Activated effector memory CD4-positive, alpha-beta T cell treated with anti-CD3 and anti-CD28 coated beads, Interleukin-2, amount 50 U/mL, for 16 hours (primary cell): Measurements from ENCODE around the gene ARHGEF28.

Source experiments
- DNase-seq: peaks from one replicate; pipeline ENCODE4 v3.0.0-alpha.2; 2020

Gene ARHGEF28

DNA sequence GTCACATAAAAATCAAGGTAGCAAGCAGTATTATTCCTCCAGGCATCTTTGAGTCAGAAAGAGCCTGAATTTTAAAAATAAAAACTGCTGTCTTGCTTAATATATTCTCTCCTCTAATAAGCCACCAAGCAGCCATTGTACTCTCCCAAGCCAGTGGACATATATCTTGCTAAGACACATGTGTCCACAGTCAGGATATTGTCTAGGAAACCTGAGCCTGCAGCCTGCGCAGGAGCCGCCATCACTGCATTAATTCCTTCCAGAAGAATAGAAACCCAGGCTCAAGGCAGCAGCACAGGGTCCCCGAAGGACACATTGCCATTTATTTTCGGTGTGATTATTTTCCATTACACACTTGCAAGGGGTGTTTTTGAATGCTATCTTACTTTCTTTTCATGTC is 345.3 kb downstream of the ARHGEF28 start:
- no peak for DNase-seq

DNA sequence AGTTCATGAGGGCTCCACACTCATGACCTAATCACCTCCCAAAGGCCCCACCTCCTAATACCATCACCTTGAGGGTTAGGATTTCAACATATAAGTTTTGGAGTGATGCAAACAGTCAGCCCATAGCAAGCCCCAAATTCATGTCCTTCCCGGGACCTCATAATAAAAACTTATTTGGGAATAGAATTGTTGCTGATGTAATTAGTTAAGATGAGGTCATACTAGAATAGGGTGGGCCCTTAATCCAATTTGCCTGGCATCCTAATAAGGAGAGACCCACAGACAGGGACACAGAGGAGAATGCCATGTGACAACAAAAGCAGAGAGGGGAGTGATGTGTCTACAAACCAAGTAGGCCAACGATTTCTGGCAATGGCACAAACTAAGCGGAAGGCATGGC is 347.1 kb downstream of the ARHGEF28 start:
- DNase-seq = no peak

DNA sequence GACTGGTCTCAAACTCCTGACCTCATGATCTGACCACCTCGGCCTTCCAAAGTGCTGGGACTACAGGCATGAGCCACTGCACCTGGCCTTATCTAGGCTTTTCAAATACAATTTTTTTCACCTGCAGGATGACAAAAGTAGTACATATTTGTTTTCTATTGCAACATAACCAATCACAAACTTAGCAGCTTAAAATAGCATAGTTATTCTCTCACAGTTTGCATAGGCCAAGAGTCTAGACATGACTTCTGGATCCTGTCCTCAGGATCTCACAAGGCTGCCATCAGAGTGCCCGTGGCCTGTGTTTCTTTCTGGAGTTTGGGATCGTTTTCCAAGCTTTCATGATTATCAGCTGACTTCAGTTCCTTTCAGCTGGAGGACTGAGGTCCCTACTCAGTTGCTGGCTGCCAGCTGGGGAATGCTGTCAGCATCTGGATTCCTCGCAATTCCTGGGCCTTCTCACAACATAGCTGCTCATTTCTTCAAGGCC is 348.9 kb downstream of the ARHGEF28 start:
- no peak for DNase-seq

DNA sequence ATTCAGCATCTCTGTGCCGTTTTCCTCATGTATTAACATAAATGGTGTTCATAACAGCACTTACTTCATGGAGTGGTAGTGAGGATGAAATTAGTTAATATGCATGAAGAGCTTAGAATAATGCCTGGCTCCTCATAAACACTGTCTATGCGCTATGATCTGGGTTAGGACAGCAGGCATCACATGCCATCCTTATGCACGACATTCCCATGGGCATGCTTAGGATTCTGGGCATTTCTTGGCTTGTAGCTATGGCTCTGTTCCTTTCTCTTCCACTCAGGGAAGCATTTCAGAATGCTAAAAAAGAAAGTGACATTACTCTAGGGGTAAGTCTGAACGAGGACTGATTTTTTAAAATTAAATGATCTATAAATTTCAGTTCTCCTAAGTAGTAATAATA is 349.8 kb downstream of the ARHGEF28 start:
- DNase-seq = no peak

DNA sequence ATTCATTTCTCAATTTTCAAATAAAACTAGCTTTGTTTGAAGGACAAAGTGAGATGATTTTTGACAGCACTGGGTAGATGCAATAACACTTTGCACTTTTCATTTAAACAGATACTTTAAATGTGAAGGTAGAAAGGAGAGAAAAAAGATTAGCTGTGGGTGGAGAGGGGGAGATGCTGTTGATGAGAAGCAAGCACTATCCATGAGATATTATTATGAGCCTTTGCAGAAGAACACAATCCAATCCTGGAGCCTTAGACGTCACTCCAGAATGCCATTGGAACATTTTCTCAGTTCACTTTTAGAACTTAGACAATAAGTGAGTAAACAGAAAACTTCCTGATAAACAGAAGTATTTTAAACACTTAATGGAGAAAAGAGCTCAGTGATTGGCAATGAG is 351.1 kb downstream of the ARHGEF28 start:
- DNase-seq = no peak

DNA sequence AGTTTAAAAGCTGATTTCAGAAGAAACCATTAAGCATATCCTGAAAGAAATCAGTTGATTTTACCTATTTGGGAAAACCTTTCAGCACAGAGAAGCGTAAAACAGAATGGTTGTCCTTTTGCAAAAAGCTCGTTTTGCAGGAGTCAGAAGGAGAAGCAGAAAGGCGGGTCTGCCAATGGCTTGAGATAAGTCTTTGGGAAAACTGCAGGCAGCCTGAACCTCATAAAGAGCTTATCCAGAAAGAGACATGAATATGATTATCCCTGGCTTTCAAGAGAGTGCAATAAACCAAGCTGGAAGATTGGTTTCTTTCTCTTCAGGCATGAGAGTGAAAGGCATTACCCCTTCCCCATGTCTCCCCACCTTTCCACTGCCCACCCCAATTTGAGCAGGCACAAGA is 353.3 kb downstream of the ARHGEF28 start:
- DNase-seq = no peak

DNA sequence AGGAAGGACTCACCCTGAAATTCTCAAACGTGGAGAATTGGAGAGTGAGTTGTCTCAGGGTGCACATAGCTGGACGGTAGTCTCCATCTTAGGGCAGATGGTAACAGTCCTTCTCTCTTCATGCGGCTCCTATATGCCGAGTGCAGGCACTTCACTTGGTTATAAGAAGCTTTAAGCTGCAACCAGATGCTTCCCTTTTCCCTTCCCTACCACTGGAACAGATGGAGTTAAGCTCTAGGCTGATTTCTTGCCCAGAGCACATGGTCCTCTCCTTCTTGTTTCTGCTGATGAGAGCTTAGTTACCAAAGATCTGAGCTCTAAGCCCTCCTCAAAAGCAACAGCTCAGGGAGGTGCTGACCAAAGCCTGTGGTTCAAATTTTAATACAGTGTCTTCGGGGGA is 355.7 kb downstream of the ARHGEF28 start:
- no peak for DNase-seq

DNA sequence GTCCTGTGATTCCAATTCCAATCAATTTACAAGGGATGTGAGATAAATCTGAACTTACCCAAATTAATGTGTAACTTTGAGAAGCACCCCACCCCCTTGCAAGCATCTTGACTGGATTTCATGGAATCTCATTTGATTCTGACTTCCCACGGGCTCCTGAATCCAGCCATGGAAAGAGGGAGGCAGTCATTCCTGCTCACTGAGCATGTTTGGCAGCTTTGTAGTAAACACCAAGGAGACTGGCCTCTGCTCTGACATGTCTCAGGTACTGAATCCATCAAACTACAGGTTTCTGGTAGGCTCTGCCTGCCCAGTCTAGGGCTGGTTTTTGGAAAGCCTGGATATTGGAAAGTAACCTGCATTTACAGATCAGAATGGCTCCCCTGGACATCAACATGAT is 357.6 kb downstream of the ARHGEF28 start:
- DNase-seq = no peak

DNA sequence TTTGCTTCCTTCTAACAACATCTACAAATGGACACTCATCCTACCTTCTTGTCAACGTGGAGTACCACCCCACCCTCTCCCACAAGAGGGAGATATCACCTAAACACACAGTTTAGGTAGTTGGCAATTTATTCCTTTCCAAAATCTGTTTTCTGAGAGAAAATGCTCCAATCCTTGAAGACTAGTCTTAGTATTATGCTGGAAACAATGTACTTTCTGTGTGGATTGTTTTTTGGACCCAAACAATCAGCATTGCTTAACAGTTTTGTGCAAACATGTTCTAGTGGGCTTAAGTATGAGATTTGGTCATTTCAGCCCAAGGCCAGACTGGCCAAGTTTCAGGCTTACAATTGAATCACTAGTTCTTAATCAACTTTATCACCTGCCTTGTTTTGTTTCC is 359.1 kb downstream of the ARHGEF28 start:
- no peak for DNase-seq

DNA sequence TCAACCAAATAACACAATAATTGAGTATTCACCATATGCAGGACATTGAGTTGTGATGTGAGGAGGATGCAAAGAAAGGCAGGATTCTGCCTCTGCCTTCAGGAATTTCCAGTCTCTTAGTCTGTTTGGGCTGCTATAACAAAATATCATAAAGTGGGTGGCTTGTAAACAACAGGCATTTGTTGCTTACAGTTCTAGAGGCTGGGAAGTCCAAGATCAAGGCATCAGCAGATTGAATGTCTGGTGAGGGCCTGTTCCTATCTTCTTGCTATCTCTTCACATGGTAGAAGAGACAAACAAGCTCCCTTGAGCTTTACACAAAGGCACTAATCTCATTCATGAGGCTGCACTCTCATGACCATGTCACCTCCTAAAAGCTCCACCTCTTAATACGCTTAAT is 360.7 kb downstream of the ARHGEF28 start:
- DNase-seq = no peak

DNA sequence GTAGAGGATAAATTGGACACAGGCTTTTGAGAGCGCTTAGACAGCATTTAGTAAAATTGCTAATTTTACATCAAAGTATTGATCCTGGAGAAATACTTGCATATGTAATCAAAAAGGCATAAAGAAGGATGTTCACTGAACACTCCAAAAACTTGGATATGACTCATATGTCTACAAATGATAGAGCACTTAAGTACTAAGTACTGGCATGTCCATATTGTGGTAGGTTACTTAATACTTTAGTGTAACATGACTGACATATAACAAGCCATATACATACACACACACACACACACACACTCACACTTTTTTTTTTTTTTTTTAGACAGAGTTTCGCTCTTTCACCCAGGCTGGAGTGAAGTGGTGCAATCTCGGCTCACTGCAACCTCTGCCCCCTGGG is 361.9 kb downstream of the ARHGEF28 start:
- no peak for DNase-seq

DNA sequence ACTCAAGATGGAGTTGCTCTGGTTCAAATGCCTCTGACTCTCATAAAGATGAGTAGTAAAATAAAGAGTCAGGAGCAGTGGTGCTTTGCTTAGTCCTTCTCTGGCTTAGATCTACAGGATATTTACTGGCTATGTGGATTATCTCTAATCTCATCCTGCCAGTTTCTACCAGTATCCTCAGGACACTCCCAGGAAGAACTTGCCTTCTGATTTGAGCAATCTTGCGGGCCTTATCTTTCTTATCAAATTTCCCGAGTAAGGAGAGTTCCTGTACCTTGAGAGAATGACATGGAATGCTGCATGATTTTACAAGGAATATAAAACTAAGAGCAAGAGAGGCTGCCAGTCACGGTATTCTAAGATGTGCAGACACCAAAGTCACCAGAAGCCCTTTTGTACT is 364.0 kb downstream of the ARHGEF28 start:
- DNase-seq = no peak
